Stomach smooth muscle (tissue), 2 donors: ENCODE results near the gene RFC2.
"Not testable (repeated sequence)": the region's sequence is repeated elsewhere in the genome, so short reads cannot be mapped to it uniquely, and the experiment has no call there.

ENCODE experiments used
- H3K27ac ChIP-seq: one replicate; pipeline ENCODE4 v1.7.0; 2013; ENCODE audit warnings: mild to moderate bottlenecking, low read length, inconsistent platforms
- H3K27me3 ChIP-seq, 2 donors: one replicate each; pipeline ENCODE4 v1.7.0; 2013; ENCODE audit warnings: low read length in 2 of 2; ENCODE audit not compliant: insufficient read depth in 2 of 2, control insufficient read depth in 1 of 2
- H3K36me3 ChIP-seq, 2 donors: one replicate each; pipeline ENCODE4 v1.7.0; 2013; ENCODE audit warnings: low read length in 2 of 2; ENCODE audit not compliant: control insufficient read depth in 2 of 2, insufficient read depth in 2 of 2
- H3K4me1 ChIP-seq: one replicate; pipeline ENCODE4 v1.7.0; 2013; ENCODE audit warnings: low read length; ENCODE audit not compliant: control insufficient read depth, insufficient read depth
- H3K4me3 ChIP-seq, 2 donors: one replicate each; pipeline ENCODE4 v1.7.0; 2013; ENCODE audit warnings: low read length in 2 of 2
- H3K9ac ChIP-seq, 2 donors: one replicate each; pipeline ENCODE4 v1.7.0; 2013; ENCODE audit warnings: low read length in 2 of 2, mild to moderate bottlenecking in 1 of 2
- H3K9me3 ChIP-seq, 2 donors: one replicate each; pipeline ENCODE4 v1.7.0; 2013; ENCODE audit warnings: low read length in 2 of 2; ENCODE audit not compliant: control insufficient read depth in 2 of 2
- donor health status: healthy.
- donor health status: Pancreatic carcinoma.

Gene RFC2

DNA sequence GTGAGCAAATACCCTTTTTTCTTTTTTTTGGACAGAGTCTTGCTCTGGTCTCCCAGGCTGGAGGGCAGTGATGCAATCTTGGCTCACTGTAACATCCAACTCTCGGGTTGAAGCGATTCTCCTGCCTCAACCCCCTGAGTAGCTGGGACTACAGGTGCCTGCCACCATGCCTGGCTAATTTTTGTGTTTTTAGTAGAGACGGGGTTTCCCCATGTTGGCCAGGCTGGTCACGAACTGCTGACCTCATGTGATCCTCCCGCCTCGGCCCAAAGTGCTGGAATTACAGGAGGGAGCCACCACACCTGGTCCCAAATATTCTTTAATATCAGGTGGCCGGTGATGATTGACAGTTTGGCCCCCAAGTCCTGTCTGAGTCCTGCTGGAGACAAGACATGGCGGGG lies 37.8 kb downstream of the RFC2 start:
- no peaks in the 10 kb centered on the region for H3K27me3 ChIP-seq
- H3K4me3 ChIP-seq: no peak overlapping the region
- H3K9me3 ChIP-seq: no peaks in the 10 kb centered on the region
- H3K4me1 ChIP-seq: no peaks in the 10 kb centered on the region
- H3K27ac ChIP-seq: no peak overlapping the region
- no peak overlapping the region for H3K9ac ChIP-seq
- H3K36me3 ChIP-seq: no peaks in the 10 kb centered on the region

DNA sequence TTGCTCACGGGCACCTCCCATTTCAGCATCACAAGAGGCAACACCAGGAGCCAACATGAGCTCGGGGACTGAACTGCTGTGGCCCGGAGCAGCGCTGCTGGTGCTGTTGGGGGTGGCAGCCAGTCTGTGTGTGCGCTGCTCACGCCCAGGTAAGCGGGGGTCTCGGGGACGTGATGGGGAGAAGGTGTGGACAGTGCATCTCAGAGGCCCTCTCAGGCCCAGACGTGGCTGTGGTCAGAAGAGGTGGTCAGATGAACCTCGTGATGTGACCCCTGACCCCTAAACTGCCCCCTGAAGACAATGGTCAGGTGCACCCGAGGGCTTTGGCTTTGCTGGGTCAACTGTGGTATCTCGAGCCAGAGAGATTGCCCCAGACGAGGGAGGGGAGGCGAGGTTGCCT lies 38.3 kb downstream of the RFC2 start:
- Histone ChIP-seq H3K4me3 (no peak overlapping the region), H3K36me3 (no peaks in the 10 kb centered on the region), H3K9ac (no peak overlapping the region), H3K4me1 (no peaks in the 10 kb centered on the region), H3K27ac (no peak overlapping the region), H3K27me3 (no peaks in the 10 kb centered on the region), H3K9me3 (no peaks in the 10 kb centered on the region)

DNA sequence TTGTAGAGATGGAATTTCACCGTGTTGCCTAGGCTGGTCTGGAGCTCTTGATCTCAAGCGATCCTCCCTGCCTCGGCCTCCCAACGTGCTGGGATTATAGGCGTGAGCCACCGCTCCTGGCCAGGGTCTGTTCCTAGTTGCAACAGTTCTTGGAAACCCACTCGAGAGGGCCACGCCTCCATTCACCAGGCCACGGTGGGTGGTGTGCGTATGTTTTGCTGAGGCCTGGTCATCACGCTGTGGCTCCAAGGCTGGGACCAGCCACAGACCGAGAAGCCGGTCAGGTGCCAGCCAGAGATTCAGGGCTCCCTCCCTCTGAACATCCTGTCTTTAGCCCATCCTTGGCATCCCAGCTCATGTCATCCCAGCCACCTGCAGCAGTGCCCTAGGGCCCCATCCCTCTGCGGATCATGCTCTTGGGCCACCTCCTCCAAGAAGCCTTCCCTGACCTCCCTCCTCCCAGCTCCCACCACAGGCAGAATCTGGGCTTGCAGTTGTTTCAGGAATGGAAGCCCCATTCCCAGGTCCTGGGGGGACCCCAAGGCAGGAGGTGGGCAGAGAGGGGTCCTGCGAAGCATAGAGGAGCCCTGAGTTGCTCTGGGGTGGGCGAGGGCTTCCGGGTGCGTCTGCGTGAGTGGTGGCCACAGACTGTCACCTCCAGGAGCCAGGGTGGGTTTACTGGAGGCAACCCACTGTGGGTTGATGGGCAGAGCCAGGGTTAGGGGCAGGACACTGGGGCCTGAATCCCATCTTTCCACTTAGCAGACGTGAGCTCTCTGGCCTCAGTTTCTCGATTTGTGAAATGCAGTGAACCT lies 39.2 kb downstream of the RFC2 start:
- no peak overlapping the region for H3K4me3 ChIP-seq
- H3K4me1 ChIP-seq: no peaks in the 10 kb centered on the region
- H3K9me3 ChIP-seq: no peaks in the 10 kb centered on the region
- H3K27me3 ChIP-seq: no peaks in the 10 kb centered on the region
- H3K36me3 ChIP-seq: no peaks in the 10 kb centered on the region
- H3K27ac ChIP-seq: no peak overlapping the region
- no peak overlapping the region for H3K9ac ChIP-seq

DNA sequence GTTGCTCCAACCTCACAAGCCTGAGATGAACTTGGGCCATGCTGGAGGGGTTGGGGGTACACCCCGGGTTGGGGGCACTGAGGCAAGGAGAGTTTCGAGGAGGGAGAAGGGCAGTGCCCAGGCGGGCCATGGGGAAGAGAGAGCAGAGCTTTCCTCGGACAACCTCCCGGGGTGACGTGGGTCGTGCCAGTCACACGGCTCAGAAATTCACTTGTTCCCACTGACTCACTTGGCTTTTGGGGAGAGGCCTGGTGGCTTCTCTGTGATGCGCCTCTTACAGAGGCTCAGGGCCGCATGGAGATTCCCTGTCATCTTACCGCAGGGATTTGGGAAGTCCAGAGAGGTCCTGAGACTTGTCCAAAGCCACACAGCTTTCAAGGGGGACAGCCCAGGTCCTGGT lies 41.5 kb downstream of the RFC2 start:
- H3K9ac ChIP-seq: no peak overlapping the region
- H3K4me1 ChIP-seq: peaks cover 3% of the 10 kb centered on the region
- no peak overlapping the region for H3K27ac ChIP-seq
- H3K36me3 ChIP-seq: no peaks in the 10 kb centered on the region
- no peaks in the 10 kb centered on the region for H3K9me3 ChIP-seq
- H3K4me3 ChIP-seq: no peak overlapping the region
- no peaks in the 10 kb centered on the region for H3K27me3 ChIP-seq

DNA sequence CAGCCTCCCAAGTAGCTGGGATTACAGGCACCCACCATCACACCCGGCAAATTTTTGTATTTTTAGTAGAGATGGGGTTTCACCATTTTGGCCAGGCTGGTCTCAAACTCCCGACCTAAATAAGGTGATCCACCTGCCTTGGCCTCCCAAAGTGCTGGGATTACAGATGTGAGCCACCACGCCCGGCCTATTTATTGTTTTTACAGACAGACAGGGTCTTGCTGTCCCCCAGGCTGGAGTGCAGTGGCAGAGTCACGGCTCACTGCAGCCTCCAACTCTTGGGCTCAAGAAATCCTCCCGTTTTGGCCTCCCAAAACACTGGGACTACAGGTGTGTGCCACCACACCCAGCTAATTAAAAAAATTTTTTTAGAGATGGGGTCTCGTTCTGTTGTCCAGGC lies 46.0 kb downstream of the RFC2 start:
- not testable (repeated sequence) for H3K9me3 ChIP-seq, H3K27ac ChIP-seq, H3K27me3 ChIP-seq, H3K9ac ChIP-seq, H3K4me3 ChIP-seq, H3K4me1 ChIP-seq, H3K36me3 ChIP-seq

DNA sequence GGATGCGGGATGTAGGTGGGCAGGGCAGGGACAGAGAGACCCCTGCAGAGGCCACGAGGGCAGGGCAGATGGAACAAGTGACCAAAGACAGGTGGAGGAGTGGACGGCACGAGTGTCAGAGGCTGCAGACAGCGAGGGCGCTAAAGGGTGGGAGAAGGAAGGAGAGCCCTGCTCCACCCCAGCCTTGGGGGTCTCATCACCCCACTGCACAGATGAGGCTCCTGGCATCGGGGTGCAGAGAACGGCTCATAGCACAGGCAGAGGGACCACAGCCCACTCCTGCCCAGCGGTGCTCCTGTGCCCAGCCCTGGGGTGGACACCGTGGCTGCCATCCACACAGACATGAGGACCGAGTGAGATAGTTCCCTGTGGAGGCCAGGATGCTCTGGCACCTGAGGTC lies 46.6 kb downstream of the RFC2 start:
- no peak overlapping the region for H3K27ac ChIP-seq
- H3K9me3 ChIP-seq: no peaks in the 10 kb centered on the region
- peaks cover 7% of the 10 kb centered on the region for H3K4me1 ChIP-seq
- no peaks in the 10 kb centered on the region for H3K36me3 ChIP-seq
- no peak overlapping the region for H3K9ac ChIP-seq
- H3K4me3 ChIP-seq: no peak overlapping the region
- H3K27me3 ChIP-seq: no peaks in the 10 kb centered on the region

DNA sequence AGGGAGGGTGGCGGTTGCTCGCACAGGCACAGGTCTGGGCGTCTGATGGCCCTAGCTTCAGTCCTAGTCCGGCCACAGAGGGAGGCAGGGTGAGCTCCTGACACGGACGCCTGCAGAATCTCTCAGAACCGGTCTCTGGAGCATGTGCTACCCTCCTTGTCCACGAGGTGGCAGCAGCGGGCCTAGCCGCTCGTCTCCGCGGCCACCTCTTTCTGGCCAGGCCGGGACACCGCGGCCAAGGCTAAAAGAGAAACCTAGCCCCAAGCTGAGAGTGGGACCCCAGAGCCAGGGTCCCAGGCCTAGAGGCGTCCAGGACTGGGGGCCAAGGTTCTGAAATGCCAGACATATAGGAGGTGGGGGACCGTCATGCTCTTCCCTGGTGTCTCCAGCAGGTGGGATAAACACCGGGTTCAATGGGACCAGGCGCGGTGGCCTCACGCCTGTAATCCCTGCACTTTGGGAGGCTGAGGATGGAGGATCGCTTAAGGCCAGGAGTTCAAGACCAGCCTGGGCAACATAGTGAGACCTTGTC lies 47.5 kb downstream of the RFC2 start:
- H3K27me3 ChIP-seq: no peaks in the 10 kb centered on the region
- H3K36me3 ChIP-seq: no peaks in the 10 kb centered on the region
- H3K4me1 ChIP-seq: peaks cover 7% of the 10 kb centered on the region
- H3K9ac ChIP-seq: peak overlapping the region; percentile 47 to 48
- H3K9me3 ChIP-seq: no peaks in the 10 kb centered on the region
- H3K27ac ChIP-seq: no peak overlapping the region
- peak overlapping the region; percentile 70 to 75 for H3K4me3 ChIP-seq

DNA sequence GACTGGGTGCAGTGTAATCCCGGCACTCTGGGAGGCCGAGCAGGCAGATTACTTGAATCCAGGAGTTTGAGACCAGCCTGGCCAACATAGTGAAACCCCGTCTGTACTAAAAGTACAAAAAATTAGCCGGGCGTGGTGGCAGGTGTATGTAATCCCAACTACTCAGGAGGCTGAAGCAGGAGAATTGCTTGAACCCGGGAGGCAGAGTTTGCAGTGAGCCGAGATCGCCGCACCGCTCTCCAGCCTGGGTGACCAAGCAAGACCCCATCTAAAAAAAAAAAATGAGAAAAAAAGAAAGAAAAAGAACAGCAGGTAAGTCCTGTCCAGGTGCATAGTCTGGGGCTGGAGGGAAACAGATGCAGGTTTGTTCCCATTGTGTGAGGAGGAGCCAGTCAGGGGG lies 48.1 kb downstream of the RFC2 start:
- H3K27ac ChIP-seq, H3K36me3 ChIP-seq, H3K9me3 ChIP-seq, H3K27me3 ChIP-seq, H3K4me1 ChIP-seq, H3K4me3 ChIP-seq: not testable (repeated sequence)
- peak overlapping the region in 1 of 2 donors; percentile 47 for H3K9ac ChIP-seq

DNA sequence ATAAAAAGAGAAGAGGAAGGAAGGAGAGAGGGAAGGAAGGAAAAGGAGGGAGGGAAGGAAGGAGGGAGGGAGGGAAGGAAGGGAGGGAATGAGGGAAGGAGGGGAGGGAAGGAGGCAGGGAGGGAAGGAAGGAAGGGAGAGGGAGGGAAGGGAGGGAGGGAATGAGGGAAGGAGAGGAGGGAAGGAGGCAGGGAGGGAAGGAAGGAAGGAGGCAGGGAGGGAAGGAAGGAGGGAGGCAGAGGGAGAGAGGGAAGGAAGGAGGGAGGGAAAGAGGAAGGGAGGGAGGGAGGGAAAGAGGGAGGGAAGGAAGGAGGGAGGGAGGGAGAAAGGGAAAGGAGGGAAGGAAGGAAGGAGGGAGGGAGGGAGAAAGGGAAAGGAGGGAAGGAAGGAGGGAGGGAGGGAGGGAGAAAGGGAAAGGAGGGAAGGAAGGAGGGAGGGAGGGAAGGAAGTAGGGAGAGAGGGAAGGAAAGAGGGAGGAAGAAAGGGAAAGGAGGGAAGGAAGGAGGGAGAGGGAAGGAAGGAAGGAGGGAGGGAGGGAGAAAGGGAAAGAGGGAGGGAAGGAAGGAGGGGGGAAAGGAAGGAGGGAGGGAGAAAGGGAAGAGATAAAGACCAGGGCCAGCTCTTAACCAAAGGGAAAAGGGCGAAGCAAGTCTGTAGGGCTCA lies 50.1 kb downstream of the RFC2 start:
- no peaks in the 10 kb centered on the region for H3K9me3 ChIP-seq
- H3K36me3 ChIP-seq: no peaks in the 10 kb centered on the region
- H3K4me3 ChIP-seq: no peak overlapping the region
- H3K27ac ChIP-seq: no peak overlapping the region
- H3K9ac ChIP-seq: no peak overlapping the region
- H3K4me1 ChIP-seq: peaks cover 4% of the 10 kb centered on the region
- H3K27me3 ChIP-seq: no peaks in the 10 kb centered on the region

DNA sequence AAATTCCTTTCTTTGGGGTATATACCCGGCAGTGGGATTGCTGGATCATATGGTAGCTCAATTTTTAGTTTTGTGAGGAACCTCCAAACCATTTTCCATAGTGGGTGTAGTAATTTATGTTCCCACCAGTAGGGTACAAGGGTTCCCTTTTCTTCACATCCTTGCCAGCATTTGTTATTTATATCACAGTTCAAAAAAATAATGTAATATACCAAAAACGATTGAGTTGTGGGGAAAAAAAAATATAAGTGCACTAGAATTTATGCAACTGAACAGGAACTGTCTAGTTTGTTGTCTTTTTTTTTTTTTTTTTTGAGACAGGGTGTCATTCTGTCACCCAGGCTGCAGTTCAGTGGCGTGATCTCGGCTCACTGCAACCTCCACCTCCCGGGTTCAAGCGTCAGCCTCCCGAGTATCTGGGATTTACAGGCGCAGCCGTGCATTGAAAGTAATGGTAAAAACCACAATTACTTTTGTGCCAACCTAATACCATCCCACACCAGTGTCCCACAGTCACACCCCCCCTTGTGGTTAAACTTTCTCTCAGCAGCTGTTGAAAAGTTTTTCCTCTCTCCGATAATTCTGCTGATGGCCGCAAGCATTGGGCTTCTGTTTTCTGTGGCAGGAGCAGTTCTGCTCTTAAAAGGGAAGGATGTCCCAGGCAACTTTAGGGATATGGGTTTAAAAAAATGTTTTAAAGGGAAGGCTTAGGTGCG lies 51.2 kb downstream of the RFC2 start:
- H3K27ac ChIP-seq: no peak overlapping the region
- H3K4me3 ChIP-seq: no peak overlapping the region
- H3K4me1 ChIP-seq: peaks cover 4% of the 10 kb centered on the region
- no peaks in the 10 kb centered on the region for H3K9me3 ChIP-seq
- no peak overlapping the region for H3K9ac ChIP-seq
- H3K27me3 ChIP-seq: no peaks in the 10 kb centered on the region
- no peaks in the 10 kb centered on the region for H3K36me3 ChIP-seq
